Esophagus squamous epithelium (tissue), 4 donors: ENCODE results near the gene CCDC74A.
"Not testable (repeated sequence)": the region's sequence is repeated elsewhere in the genome, so short reads cannot be mapped to it uniquely, and the experiment has no call there.

Experiments
- CTCF ChIP-seq, 6 experiments: fragments of 450-650 bp in 4 of 6; fragments of 200-600 bp in 2 of 6; sonication (generic) in 2 of 6; IDR thresholded peaks; one replicate each; pipeline ENCODE4 v1.5.1; 2016 to 2019; ENCODE audit warnings: antibody characterized with exemption in 6 of 6, mild to moderate bottlenecking in 4 of 6, moderate library complexity in 4 of 6
- POLR2A ChIP-seq, 4 donors: fragments of 450-650 bp; IDR thresholded peaks; one replicate each; pipeline ENCODE4 v1.6.1; 2017; ENCODE audit warnings: antibody characterized with exemption in 4 of 4, mild to moderate bottlenecking in 4 of 4, moderate library complexity in 3 of 4

- TF ChIP-seq CTCF, POLR2A (IDR thresholded peaks at IDR 0.05): not testable (repeated sequence)
Measured at GRCh38 chr2:131503587-131503986, 24.1 kb upstream of the CCDC74A start.
